ENCODE data around the gene ANTKMT.
"Not testable (repeated sequence)": the region's sequence is repeated elsewhere in the genome, so short reads cannot be mapped to it uniquely, and the experiment has no call there.

The ANTKMT gene

DNA sequence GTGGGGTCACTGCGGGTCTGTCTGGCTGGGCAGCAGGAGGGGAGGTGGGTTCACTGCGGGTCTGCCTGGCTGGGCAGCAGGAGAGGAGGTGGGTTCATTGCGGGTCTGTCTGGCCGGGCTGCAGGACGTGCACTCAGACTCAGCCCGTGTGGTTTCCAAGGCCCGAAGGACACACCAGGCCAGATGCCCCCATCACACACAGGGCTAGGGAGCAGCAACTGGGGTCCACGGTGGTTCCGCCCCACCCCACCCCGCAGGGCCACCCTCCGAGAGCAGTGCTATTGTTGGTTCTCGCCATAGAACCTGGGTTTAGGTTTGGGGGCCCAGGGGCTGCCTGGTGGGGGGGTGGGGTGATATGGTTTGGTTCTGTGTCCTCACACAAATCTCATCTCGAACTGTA, 25.7 kb downstream of the ANTKMT start:
- no peak for FAIRE-seq

DNA sequence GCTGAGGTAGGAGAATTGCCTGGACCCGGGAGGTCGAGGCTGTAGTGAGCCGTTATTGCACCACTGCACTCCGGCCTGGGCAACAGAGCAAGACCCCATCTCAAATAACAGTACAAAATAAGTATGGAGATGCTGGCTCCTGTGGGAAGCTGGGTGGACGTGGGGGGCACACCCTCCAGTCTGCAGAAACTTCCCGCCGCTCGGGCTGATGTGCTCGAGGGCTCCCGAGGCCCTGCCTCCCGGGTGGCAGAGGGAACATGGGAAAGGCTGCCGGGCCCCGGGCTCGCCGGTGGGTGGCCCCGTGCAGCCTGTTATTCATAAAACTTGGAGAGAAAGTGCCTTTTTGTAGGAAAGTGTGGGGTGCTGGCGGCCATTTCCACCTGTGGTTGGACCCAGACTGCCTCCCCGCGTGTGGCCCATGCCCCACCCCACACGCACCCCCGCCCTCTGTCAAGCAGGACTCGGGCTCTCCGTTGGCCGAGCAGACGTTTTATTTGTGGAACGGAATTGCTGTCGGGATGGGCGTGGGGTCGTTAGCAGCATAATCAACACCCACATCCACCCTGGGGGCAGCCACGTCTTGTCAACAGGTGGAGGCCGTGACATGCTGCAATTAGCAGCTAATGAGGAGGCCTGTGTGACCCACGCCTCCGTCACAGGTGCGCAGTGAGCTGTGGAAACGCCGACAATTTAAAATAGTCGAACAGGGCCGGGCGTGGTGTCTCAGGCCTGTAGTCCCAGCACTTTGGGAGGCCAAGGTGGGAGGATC, 27.2 kb downstream of the ANTKMT start:
- no peak for FAIRE-seq

DNA sequence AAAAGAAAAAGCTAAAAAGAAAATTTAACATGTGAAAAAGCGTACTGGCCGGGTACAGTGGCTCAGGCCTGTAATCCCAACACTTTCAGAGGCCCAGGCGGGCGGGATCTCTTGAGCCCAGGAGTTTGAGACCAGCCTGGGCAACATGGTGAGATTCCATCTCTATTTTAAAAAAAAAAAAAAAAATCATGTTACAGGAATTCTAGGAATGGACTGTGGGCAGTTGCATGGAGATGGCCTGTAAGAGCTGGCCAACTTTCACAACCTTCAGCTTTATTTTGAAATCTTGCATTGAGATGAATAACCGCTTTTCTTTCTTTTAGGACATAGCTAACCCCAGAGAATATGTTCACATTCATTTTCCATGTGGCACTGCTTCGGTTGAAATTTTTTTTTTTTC, 28.1 kb downstream of the ANTKMT start:
- FAIRE-seq = no peak

DNA sequence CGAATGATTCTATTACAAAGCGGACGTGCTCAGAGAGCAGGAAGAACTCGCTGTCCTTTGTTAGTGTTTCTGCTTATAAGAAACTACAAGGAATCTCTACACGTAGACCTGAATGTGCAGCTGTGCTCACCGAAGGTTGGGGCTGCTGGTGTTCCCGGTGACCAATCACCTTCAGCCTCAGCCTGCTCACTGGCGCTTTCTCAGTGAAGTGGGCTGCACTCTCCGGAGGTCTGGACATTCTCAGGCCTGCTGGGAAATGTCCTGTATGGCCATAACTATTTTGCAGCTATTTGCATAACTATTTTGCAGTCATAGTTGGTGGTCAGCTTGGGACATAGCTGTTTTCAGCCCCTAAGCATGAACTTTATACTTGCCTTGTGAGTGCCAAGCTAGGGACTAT, 29.5 kb downstream of the ANTKMT start:
- no peak for FAIRE-seq

DNA sequence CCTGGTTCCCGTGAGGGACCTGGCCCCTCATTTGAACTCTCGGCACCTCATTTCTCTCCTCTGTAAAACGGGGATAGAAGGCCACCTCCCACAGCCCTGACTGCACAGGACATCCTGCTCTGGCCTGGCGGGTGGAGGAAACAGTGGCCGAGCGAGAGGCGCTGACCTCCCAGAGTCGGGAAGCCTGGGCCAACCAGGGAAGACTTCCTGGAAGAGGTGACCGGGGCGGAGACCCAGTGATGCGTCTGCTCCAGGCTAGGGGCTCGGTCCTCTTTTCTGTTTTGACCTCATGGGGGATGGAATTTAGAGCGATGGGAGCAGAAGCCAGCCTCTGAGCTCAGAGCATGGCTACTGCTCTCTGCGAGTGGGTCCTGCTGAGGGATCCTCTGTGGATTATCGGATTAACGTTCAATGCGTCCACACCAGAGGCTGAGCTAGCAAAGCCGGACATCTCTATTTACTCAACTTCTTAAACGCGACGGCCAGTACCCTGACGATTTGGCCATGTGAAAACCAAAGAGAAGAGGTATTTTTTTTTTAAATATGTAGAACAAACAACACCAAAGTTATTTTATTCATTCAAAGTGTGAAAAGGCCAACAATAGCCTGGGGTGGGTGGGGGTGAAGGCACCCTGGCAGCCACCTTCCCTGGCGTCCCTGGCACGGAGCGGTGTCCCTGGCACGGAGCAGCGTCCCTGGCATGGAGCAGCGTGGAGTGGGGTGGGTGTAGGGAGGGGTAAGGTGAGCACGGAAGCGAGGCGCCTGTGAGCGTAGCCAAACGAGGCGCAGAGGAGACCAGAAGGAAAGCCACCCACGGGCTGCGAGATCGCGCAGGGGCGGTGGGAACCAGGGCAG, 30.4 kb downstream of the ANTKMT start:
- FAIRE-seq = no peak

DNA sequence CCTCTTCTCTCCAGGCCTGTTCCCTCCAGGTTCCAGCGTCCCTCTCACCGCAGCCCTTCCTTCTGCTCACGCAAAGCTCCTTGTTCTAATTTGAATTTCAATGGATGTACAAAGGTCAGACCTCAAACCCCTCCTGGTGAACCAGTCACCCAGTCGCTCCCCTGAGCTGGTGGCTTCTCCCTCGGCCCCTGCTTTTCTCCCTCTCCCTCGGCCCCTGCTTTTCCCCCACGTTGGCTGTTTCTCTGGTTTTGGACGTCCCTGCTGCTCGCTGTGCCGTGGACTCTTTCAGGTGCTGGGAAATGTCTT, 31.0 kb downstream of the ANTKMT start:
- no peak for FAIRE-seq

DNA sequence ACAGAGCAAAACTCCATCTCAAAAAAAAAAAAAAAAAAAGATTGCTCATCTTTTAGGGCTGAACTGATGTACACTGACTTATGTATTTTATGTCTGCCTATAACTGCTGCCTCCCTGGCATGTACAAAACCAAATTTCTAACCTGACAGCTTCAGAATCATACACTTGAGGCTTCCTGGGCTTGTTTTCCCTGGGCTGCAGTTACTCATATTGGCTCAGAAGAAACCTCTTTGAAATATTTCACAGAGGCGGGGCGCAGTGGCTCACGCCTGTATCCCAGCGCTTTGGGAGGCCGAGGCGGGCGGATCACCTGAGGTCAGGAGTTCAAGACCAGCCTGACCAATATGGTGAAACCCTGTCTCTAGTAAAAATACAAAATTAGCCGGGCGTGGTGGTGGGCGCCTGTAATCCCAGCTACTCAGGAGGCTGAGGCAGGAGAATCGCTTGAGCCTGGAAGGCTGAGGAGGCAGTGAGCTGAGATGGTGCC, 33.2 kb downstream of the ANTKMT start:
- FAIRE-seq = not testable (repeated sequence)

DNA sequence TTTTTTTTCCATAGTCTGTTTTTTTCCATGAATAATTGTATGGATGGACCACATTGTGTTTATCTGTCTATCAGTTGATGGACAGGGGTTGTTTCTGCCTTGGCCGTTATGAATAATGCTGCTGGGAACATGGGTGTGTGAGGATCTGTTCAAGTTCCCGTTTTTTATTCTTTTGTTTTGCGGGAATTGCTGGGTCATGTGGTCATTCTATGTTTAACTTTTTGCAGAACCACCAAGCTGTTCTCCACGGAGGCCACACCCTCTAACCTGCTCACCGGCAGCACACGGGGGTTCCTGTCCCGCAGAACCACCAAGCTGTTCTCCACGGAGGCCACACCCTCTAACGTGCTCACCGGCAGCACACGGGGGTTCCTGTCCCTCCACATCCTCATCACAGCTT, 33.7 kb downstream of the ANTKMT start:
- FAIRE-seq = no peak

DNA sequence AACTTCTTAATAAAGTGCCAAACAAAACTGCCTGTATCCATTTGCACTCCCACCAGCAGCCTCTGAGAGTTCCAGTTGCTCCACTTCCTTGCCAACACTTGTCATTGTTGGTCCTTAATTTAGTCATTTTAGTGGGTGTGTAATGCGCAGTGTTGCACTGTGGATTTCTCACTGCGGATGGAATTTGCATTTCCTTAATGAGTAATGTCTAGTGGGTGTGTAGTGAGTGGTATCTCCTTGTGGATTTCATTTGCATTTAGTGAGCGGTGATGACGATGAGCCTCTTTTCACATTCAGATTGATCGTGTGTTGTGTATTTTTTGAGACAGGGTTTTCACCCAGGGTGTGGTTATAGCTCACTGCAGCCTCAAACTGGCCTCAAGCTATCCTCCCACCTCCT, 35.5 kb downstream of the ANTKMT start:
- FAIRE-seq = no peak

DNA sequence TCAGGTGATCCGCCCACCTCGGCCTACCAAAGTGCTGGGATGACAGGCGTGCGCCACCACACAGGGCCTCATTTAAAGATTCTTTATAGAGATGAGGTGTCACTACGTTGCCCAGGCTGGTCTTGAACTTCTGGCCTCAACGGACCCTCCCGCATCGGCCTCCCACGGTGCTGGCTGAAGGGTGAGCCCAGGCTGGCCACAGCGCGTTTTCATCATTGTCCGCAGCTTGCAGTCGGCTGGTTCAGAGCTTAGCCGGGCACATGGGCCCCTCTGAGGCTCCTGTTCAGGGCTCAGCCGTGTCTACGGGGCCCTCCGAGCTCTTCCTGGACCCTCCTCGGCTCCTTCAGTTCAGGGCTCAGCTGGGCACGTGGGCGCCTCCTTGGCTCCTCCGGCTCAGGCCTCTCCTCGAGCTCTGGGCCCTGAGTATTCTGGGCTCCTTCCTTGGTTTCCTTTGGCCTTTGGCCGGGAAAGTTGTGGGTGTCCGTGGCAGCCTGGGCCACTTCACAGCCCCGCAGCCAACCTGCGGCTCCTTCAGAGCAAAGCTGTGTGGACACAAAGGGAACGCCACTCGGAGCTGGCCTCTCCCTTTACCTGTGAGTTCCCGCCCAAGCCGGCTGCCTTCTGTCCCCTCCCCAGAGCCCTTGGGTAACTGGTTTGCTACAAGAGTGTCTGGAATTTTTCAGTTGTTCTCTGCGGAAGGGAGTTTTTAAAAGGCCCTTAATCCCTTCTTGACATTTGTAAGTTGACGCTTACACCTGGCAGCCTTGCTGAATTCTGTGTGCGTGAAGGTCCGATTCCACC, 38.4 kb downstream of the ANTKMT start:
- FAIRE-seq = no peak

DNA sequence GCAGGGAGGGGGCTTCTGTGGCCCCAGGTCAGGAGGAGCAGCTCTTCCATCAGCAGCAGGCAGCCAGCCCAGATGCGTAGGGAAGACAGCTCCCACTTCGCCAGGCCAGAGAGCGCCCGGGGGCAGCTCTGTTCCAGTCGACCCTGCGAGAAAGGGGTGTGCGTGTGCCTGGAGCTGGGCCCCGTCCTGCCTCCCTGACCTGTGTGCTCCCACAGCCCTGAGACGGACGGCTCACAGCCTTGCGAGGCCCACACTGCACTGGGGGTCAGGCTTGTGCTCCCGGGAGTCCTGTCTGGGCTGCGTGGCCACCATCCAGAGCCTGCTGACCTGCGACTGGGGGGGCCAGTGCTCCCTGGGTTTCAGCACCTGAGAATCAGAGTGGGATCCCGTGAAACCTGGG, 39.1 kb downstream of the ANTKMT start:
- no peak for FAIRE-seq

DNA sequence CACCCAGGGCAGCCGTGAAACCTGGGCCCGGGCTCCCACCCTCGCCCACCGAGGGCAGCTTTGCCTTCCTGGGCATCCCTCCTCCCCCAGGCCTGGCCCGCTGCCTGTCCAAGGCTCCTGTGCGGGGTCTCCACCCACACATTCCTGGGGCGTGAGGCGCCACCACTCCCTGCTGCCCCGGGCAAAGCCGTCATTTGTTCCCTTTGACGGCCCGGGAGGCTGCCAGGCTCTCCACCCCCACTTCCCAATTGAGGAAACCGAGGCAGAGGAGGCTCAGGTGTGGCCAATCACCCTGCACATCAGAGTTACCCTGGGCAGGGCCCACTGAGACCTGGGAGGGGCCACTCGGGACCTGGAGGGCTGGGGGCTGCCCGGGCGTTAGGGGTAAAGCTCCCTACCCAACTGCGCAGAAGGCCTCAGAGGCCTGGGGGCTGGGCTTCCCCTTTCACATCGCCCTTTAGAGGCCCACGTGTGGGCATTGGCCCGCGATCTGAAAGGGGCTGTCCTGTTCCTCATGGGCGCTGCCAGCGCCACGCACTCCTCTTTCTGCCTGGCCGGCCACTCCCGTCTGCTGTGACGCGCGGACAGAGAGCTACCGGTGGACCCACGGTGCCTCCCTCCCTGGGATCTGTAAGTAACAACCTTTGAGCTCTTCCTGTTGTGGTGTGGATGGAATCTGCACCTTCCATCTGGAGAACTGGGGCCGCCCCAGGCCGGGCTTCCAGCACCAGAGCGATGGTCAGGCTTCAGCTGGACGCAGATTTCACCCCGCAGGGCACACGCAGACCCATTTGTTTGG, 39.8 kb downstream of the ANTKMT start, which contains the start of gene MSLN:
MSLN (plus strand) TSS at position 190 of the 799 bp plus-strand sequence. CDS start 1,947 bp downstream, outside the sequence.
- no peak for FAIRE-seq

DNA sequence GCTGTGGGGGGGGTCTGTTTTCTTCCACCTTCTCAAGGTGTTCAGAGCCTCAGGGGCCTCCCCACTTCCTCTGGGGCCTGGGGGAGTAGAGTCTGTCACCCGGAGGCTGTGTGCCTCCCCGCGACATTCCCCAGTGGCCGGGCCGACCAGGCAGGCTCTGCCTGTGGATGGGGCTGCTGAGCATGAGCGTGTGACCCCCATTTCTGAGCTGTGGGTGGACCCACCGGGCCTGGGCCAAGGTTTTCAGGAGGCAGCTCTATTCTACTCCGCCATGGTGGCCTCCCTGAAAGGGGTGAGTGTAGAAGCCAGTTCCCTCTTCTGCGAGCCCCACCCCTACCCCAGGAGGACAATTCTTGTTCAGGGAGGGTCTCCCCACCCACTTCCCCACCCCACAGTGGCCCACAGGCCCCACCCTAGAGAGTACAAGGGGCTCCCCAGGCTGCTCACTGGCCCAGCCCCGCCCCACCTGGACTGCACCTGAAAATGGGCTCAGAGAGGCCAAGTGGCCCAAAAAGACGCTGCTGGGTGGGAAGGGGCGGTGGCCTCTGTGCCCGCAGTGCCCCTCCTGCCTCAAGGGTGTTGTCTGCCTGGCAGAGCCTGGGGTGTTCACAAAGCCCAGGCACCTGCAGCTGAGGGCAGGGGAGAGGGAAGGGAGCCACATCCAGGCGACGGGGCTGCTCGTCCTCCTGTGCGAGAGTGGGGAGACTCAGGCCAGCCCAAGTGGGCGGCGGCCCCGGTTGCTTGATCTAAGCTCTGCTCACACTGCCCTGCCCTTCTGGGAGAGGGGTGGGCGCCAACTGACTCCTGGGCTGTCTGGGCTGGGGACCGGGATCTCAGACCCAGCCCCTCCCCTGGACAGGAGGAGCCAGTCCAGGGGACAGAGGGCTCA, 40.9 kb downstream of the ANTKMT start:
- no peak for FAIRE-seq

DNA sequence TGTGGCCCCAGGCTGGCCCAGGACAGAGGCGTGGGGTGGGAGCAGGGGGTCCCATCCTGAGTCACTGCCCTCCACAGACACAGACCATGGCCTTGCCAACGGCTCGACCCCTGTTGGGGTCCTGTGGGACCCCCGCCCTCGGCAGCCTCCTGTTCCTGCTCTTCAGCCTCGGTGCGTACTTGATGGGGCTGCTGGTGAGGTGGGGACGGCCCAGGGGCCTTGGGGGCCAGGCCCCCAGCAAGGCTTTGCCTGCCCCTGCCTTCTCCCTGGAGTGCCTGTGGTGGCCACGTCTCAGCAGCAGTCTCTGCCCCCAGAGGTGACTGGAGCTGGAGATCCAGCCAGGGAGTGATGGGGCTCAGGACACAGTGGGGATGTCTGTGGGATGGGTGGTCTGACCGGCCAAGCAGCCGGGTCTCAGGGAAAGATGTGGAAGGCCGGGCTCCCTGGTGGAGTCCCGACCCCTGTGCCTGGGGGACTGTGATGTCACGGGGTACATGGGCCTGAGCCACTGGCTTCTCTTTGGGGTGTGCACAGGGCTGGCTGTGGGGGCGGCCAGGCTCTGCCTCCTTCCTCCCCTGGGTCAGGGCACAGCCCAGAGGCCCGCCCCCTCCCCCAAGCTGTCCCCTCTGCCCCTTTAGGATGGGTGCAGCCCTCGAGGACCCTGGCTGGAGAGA, 41.8 kb downstream of the ANTKMT start:
- FAIRE-seq = no peak

DNA sequence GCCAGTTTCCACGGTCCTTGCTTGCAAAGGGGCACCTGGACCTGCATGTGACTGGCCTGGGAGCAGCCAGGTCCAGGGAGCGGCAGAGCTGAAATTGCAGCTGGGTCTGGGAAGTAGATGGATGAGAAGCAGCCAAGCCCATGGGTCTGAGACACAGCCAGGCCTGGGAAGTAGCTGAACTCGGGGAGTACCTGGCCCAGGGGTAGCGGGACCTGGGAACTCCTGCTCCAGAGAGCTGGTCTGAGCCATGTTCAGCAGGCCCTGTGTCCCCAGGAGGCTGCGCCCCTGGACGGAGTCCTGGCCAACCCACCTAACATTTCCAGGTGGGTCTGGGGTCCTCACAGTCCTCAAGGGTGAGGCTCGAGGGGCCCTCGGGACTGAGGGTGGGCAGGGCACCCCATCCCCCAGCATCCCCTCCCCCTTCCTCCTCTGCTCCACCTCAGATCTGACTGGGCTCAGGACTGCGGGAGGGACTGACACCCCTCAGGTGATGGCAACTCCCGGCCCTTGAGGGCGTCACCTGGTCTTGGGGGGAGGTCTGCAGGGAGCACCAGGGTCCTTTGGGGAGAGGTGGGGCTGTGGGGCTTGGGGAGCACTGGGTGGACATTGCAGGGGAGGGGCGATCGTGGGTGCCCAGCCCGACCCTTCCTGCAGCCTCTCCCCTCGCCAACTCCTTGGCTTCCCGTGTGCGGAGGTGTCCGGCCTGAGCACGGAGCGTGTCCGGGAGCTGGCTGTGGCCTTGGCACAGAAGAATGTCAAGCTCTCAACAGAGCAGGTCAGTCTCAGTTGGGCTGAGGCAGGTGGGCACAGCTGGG, 42.6 kb downstream of the ANTKMT start:
- no peak for FAIRE-seq

DNA sequence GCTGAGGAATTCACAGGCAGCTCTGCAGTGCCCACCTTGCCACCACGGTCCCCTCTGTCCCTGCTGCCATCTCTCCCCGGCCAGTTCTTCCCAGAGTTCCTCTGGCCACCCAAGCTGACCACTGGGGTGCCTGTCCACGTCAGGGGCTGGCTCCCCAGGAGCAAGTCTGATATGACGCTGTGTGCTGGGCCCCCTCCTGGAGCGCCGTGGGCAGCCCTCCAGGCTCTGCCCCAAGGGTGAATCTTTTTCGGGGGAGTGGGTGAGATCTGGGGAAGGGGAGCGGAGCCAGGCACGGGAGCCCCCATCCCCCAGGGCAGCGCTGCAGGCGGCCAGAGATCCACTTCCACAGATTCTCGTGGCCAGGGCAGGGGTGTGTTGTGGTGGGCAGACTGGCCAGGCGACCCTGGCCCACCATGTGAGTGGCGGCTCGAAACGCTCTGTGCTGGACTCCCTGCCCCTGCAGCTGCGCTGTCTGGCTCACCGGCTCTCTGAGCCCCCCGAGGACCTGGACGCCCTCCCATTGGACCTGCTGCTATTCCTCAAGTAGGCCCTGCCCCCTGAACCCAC, 43.3 kb downstream of the ANTKMT start:
- FAIRE-seq = no peak

DNA sequence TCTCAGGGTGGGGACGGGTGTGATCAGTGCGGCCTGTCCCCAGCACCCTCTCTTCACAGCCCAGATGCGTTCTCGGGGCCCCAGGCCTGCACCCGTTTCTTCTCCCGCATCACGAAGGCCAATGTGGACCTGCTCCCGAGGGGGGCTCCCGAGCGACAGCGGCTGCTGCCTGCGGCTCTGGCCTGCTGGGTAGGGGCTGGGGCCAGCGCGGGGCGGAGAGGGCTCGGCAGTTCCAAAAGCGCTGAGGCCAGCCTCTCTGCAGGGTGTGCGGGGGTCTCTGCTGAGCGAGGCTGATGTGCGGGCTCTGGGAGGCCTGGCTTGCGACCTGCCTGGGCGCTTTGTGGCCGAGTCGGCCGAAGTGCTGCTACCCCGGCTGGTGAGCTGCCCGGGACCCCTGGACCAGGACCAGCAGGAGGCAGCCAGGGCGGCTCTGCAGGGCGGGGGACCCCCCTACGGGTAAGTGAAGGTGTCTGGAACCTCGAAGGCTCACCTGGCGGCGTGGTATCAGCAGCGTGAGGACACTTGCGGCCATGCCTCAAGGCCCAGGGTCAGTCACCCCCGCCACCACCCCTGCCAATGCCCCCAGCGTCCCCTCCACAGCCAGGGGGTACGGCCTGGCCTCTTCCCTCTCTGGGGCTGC, 44.0 kb downstream of the ANTKMT start:
- no peak for FAIRE-seq

DNA sequence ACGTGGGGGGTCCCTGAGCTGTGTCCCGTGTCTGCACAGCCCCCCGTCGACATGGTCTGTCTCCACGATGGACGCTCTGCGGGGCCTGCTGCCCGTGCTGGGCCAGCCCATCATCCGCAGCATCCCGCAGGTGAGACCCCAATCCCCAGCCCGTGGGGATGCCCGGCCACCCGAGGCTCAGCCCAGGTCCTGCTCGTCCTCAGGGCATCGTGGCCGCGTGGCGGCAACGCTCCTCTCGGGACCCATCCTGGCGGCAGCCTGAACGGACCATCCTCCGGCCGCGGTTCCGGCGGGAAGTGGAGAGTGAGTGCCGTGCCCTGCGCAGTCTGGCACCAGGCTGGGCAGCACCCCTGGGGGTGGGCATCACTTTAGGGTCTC, 44.5 kb downstream of the ANTKMT start:
- no peak for FAIRE-seq

Data from A204.1 (cell line).